CD1c-positive myeloid dendritic cell (primary cell): ENCODE measurements around the gene KCNB1.

Source experiments
- DNase-seq: peaks from one replicate; pipeline ENCODE4 v3.0.0-alpha.2; 2016; ENCODE audit errors: extremely low spot score

KCNB1 gene

DNA sequence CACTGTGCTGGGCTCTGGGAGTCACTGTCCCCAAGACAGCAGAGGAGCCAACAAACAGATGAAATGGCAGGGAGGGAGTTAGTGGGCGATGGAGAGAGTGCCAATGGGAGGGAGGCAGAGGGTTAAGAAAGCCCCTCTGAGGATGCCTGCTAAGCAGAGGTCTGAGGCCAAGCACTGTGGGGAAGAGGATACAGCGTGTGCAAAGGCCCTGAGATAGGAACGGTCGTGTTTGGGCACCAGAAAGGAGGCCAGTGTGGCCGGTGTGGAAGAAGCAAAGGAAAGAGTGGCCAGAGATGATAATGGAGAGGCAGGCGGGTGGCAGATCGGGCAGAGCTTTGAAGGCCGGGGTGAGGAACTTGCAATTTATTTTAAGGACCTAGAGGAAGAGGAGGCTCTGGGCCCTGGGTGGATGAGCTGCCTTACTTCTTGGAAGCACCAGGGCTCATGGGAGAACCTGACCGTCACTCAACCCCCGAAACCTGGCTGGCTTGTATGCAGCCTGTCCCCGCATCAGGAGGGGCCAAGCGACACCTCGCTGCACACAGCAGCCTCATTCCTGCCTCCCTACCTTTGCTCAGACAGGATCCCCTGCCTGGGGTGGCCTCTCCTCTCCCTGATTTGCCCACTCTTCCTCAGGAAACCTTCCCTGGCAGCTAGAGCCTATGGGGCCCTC, 73.0 kb downstream of the KCNB1 start:
- DNase-seq = no peak

DNA sequence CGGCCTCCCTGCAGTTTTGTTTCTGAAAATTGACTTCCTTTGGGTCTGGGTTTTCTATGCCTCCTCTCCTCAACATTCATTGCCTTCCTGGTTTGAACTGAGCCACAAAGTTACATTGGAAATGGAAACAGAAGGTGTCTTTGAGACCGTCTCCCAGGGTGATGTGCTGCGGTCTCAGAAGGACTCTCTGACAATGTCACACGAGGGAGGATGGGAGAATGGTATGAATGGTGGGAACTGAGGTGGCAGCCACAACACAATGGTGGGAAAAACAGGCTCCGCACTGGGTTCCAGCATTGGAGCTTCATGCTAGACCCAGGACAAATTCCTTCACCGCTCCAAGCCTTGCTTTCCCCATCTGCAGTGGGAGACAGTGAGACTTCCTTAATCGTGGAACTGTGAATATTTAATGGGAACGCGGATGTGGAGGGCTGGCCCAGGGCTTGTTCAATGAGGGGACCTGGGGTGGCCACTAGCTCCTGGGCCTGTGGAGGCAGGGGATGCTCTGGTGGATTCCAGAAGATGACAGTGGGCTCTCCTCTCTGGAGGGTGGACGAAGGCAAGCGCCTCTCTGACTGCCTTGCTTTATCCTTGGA, 73.9 kb downstream of the KCNB1 start:
- DNase-seq = no peak

DNA sequence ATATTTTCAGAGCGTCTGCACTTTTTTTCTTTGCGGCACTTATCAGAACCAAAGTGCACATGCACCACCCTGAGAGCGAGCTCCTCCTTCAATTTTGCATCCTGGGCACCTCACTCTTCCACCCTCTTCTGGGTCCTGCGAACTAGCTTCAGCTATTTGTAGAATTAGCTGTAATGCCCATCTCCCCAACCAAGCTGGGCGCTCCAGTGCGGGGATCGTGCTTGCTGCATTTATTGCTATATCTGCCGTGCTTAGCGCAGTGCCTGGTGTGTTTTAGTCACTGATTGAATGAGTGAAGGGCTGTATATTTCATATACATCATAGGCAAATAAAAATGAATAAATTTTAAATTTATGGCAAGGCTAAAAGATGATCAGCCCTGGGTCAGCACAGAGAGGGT, 75.8 kb downstream of the KCNB1 start:
- DNase-seq = no peak

DNA sequence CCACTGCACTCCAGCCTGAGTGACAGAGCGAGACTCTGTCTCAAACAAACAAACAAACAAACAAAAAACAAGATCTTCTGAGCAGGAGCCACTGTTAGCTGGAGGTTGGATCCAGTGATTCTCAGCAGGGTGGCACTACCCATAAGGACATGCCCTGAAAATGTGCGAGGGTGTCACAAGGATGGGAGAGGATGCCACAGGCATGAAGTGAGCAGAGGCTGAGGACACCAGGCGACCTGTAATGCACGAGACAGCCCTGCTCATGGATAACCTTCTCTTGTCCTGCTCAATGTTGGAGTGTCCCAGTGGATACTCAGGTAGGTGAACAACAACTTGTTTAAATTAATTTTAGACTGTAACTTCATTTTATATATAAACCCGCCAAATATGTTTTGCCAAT, 76.8 kb downstream of the KCNB1 start:
- DNase-seq = no peak

DNA sequence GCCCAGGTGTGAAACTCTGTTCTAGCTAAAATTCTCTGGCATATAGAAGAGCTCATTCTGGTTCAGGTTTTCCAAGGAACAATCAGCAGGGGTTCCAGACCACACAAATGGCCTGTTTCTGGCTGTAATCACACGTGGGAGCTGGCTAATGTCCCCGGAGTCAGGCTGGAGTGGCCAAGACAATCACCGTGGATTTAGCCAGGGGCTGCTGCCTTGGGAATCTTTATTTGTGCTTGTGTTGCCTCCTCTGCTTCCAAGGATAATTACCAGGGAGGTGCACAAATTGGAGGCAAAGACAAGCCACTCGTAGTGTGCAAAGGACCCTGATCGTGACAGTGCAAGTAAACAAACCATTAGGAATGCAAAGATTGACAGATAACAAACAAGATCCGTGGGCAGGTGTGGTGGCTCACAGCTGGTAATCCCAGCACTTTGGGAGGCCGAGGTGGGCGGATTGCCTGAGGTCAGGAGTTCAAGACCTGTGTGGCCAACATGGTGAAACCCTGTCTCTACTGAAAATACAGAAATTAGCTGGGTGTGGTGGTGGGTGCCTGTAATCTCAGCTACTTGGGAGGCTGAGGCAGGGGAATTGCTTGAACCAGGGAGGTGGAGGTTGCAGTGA, 77.3 kb downstream of the KCNB1 start:
- no peak for DNase-seq

DNA sequence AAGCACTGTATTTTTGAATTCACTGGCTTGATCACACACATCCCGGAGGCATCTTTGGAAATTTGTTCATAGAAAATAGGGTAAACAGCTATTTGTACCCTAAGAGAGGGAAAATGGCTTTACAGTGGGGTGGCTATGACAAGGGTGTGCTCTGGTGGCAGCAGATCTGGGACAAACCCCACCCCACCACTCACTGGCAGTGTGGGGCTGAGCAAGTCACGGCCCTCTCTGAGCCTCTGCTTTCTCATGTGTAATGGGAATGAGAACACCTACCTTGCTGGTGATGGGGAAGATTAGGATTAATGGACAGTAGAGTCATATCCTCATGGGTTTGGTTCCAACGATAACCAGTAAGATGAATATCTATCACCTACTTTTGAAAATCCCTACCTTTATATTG, 78.0 kb downstream of the KCNB1 start:
- no peak for DNase-seq

DNA sequence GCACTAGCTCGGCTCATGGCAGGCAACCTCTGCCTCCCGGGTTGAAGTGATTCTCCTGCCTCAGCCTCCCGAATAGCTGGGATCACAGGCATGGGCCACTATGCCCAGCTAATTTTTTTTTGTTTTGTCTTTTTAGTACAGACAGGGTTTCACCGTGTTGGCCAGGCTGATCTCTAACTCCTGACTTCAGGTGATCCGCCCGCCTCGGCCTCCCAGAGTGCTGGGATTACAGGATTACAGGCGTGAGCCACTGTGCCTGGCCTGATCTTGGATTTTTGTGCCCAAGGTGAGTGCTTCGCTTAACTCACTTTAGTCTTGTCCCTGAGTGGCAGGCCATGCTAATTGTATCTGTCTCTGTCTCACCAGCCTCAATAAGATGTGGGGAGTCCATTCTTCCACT, 78.6 kb downstream of the KCNB1 start:
- DNase-seq = no peak

DNA sequence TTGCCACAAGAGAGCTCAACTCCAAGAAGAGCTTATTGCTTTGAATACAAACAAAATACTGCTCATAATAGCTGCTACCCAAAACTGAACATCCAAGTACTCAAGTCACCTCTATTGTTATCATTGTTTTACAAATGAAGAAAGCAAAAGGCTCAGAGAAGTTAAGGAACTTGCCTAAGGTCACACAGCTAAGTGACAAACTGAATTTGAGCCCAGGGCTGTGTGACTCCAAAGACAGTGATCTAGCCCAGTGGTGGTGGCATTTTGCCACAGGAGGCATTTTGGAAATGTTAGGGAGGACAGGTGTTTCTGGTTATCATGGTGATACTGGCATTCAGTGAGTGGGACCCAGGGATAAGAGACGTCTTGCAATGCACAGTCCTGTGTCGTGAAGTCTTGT, 79.5 kb downstream of the KCNB1 start:
- no peak for DNase-seq

DNA sequence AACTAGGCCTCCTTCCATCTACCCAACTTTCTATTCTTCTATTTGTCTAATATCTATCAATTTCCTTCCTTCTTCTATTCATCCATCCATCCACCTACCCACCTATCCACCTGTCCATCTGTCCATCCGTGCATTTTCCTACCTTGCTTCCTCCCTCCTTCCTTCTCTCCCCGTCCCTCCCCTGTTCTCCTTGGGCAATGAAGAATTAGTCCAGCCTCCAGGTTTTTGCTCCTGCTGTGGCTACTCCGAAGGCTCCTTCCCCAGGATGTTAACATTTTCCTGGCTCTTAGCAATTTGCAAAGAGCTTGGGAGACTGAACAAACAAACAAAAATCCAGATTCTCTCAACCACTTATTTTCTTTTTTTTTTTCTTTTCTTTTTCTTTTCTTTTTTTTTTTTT, 81.6 kb downstream of the KCNB1 start:
- DNase-seq = no peak

DNA sequence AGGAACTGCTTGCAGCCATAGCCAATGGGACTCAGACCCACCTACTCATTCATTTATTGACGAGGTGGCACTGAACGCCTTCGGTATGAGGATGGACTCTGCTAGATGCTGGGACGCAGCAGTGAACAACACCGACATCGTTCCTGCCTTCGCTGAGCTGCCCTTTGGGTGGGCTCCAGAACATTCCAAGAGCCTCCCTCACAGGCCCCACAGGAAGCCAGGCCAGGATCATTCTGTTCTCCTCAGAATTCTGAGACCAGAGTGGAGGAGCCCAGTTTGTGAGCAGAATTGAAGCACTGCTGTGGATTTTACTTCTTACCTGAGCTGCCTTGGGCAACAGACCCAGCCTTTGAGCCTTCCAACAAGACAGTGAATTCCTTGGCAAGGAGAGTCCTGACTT, 82.1 kb downstream of the KCNB1 start:
- DNase-seq = no peak

DNA sequence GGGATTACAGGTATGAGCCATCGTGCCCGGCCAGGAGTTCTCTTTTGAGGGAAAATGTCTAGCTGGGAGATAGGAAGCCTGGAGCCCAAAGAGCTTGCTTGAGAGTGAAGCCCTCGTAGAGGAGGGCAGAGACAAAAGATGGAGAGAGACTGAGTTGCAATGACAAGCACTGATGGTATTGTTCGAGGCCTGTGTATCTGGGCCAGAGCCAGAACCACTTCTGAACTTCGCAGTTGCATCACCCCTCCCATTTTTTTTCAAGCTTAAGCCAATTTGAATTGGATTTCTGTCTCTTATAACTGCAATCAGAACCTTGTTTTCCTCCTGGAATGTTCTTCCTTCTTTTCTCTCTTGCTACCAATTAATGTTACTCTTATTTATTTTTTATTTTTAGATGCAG, 83.1 kb downstream of the KCNB1 start:
- DNase-seq = no peak

DNA sequence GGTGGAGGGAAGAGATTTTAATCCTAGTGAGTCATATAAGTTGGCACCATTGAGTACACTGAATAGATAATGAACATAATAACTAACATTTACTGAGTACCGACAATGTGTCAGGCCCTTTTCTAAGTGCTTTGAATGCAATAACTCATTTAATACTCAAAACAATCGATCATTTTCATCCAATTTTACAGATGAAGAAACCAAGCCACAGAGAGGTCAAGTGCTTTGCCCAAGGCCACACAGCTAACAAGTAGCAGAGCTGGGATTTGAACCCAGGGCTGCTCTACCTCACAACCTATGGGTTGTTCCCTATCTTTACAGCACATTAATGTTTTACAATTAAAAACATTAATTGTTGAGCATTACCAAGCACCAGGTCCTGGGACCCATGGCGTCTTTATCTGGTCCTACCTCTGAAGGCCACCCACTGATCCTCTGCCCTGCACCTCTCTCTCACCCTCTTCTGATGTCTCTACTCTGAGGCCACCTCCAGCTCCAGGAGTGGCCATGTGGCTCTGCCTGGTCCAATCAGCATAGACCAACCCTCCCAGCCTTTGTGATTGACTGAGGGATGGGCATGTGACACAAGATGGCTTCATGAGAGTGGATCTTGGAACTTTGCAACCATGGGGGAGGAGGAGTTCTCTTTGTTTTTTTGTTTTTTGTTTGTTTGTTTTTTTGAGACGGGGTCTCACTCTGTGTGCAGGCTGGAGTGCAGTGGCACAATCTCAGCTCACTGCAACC, 83.9 kb downstream of the KCNB1 start:
- no peak for DNase-seq

DNA sequence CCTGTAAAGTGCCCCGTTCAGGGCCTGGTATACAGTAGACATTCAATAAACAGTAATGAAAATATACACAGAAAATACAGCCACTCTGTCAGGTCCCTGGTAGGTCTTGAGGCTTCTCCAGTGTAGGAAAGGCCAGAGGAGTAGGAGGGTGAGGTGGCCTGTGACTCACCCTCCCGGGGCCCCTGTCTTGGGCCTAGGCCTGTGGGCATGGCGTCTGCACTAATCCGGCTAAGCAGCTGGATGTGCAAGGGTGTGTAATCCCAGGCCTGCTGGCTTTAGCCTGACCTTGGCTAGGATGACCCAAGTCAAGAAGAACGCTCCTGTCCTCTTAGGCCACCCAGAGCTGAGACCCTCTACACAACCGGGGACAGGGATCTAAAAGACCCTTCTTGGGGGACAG, 84.9 kb downstream of the KCNB1 start:
- DNase-seq = no peak

DNA sequence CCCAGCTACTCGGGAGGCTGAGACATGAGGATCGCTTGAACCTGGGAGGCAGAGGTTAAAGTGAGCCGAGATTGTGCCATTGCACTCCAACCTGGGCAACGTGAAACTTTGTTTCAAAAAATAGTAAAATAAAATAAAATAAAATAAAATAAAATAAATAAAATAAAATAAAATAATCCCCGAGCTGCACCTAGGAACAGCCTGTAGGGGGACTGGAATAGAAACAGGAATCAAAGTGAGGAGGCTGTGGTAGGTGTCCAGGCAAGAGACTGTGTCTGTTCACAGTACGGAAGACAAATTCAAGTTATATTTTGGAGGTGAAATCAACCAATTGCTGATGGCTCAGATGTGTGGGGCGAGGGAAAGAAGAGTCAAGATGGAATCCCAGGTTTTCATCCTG, 86.2 kb downstream of the KCNB1 start:
- no peak for DNase-seq

DNA sequence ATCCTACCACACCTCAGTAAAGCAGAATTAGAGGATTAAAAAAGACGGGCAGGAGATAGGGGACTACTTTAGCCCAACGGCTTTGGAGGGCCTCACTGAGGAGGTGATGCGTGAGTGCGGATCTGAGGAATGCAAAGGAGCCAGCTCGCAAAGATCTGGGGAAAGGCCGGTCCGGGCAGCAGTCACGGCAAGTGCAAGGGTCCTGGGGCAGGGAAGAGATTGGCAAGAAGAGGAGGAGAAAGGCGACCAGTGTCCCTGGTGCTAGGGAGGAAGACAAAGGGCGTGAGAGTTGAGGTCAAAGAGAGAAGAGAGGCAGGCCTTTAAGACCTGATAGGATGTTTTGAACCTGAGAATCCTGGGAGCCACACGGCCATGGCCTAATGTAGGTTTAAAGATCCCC, 86.8 kb downstream of the KCNB1 start:
- DNase-seq = no peak

DNA sequence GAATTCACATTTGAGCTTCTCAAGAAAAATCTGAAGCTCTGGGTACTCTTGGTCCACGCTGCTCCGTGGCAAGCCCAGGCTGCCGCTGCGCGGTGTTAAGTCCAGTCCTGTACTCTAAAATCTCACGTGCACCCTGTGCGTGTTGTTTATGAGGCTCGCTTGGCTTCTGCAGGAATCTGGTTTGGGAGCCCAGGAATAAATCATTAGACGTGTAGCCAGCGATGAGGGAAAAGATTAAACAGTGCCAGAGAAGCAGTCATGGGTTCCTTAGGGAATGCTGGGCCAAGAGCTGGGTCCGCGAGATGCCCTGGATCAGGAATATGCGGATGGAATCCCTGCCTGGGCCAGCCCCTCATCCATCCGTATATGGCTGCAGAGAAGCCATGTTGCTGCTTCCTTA, 87.3 kb downstream of the KCNB1 start:
- no peak for DNase-seq

DNA sequence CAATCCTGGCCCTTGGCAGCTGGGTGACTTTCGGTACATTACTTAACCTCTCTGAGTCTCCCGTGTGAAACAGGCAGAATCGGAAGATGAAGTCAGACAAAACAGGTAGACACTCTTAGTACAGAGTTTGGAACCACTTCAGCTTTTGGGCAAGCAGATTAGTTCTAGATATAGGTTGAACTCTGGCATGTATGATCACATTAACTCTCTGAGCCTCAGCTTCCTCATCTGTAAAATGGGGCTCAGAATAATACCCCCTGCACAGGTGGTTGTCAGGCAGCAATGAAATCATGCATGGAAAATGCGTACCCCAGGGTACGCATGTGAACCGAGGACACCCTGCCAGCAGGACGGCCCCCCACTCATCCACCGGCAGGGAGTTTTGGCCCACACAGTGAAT, 87.7 kb downstream of the KCNB1 start:
- no peak for DNase-seq

DNA sequence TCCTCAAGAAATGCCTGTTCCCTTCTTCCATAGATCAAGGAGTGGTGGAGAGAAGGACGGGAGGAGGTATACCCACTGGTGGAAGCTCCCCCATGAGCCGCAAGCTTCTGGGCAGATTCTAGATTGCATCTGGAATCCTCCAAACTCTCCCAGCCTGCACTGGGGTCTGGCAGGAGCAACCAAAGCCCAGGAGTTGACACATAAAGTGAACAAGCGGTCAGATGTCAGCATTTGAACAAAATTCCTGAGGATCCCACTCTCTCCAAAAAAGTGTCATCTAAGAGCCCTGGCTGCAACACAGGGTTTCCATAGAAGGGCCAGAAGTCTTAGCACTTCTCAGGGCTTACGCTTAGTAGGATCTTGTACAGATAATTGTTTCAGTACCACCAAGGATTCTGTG, 88.2 kb downstream of the KCNB1 start:
- DNase-seq = no peak

DNA sequence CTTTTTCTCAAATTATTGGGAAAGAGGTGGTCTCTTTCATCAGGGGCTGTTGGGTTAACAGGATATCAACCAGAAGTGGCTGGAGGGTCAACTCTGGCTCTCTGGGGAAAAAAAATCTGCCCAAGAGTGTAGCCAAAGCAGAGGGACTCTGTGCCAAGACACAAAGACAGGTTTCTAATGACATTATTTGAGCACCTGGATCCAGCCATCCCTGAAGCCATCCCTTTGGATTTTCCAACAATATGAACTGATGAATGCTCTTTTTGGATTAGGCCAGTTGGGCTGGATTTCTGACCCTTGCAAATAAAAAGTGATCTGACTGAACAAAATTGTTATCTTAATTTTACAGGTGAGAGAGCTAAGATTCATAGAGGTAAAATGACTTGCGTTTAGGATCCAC, 88.7 kb downstream of the KCNB1 start:
- no peak for DNase-seq

DNA sequence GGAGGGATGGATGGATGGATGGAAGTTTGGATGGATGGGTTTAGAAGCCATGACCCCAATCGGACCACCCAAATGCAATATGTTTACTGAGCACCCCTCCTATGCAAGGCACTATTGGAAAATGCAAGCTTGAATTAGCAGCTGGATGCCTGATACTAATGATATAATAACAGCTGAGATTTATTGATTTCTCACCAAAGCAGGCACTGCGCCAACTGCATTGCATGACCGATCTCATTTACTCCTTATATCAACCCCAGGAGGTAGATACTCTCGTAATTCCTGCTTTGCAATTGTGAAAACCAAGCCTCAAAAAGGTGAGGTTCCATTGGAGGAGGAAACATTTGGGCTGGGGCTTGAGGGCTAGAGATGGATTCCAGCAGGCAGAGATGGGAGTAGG, 89.7 kb downstream of the KCNB1 start:
- no peak for DNase-seq

DNA sequence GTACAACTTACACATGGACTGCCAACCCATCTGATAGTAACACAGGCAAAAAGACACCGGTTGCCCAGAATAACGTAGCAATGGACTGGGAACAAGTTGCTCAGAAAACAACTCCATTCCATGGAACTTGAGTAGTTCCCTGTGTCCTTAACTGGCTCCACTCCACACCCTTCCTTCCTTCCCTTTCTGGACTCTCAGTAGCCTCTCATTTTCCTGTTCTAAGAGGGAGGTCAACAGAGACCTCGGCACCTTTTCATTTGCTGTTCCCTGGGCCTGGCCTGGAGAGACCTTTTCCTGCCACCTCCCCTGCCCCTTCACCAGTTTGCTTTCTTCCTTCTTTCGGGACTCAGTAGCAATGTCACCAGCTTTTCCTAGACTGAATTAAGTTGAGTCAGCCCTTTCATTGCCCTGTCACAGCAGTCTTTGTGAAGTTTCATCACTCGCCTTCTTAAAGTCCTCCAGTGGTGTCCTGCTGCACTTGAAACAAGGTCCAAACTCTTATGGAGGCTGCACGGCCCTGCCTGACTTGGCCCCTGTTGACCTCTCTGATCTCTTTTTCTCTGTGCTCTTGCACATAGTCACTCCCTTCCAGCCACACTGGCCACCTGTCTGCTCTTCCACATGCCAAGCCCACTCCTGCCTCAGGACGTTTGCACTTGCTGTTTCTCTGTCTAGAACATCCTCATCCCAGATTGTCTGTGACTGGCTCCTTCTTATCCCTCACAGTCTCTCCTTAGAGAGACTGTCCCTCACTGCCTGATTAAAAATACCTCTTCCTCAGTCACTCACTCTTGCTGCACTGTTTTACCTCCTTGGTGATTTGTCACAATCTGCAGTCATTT, 90.8 kb downstream of the KCNB1 start:
- DNase-seq = no peak

DNA sequence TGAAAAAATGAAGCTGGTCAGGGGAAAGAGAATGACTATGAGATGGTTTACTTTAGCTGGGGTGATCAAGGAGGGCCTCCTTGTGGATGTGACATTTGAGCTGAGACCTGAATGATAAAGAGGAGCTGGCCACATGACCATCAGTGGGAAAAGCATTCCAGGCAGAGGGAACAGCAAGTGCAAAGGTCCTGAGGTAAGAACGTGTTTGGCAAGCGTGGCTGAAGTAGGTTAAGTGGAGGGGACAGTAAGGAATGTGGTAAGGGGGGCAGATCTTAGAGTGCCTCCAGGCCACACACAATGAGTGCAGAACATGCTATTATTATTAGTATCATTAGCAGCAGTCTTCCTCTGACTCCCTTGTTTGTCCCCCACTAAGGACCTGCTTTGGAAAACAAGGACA, 92.6 kb downstream of the KCNB1 start:
- no peak for DNase-seq
